OCI-LY3 (cell line): ENCODE results near the gene IFT88.

Source experiments
- CTCF ChIP-seq: fragments of 200-600, 300-600 bp; sonication (generic); IDR thresholded peaks from 2 replicates; pipeline ENCODE4 v1.5.1; 2014; ENCODE audit warnings: antibody characterized with exemption, low read length, low read depth
- EZH2phosphoT487 ChIP-seq: fragments of 200-600 bp; shearing (Covaris generic); IDR thresholded peaks from 2 replicates; pipeline ENCODE4 v1.6.1; 2018; ENCODE audit warnings: antibody characterized with exemption, mixed run types, low read depth

GRCh38 chr13:20669162-20669561 lies 102.2 kb downstream of the IFT88 start:
- TF ChIP-seq CTCF, result no peak
- TF ChIP-seq EZH2phosphoT487, result no peak
